K562 (cell line): ENCODE results near the gene PTPRG.

ENCODE experiments used
- RBBP5 ChIP-seq: fragments of 200-600 bp; sonication (generic); IDR thresholded peaks from 2 replicates; pipeline ENCODE4 v1.6.1; 2012; ENCODE audit warnings: borderline replicate concordance, mild to moderate bottlenecking, low read length, control low read depth, inconsistent platforms; ENCODE audit not compliant: insufficient read depth, poor library complexity, severe bottlenecking
- TBP ChIP-seq: optimal IDR thresholded peaks from 2 replicates; pipeline ENCODE3; 2011; ENCODE audit warnings: low read depth, low read length, improper control_type of control experiment

DNA sequence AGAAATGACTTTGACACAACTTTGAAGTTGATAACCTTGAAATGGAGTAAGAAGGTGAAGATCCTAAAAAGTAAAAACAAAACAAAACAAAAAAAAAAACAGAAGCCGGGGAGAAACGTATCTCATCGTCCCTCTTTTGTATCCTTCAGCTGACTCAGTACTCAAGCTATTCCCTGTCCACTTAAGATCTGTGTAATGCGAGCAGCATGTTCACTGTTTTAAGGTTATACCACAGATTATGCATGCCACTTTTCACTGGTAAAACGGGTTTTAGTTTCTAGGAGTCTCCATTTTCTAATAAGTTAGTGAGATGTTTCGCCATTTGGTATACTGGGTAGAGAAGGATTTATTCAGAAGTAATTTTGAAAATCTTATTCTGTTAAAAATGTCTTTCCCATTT lies 487.7 kb downstream of the PTPRG start:
- TF ChIP-seq TBP (no peak), RBBP5 (no peak)
